ENCODE data around the gene MYH3.
A peak's percentile ranks its signal among the peaks of the same experiment; 100 is the strongest.

MYH3 gene

GRCh38 chr17:10648956-10649355 is 8.2 kb downstream of the MYH3 start:
- no peak for DNase-seq

DNA sequence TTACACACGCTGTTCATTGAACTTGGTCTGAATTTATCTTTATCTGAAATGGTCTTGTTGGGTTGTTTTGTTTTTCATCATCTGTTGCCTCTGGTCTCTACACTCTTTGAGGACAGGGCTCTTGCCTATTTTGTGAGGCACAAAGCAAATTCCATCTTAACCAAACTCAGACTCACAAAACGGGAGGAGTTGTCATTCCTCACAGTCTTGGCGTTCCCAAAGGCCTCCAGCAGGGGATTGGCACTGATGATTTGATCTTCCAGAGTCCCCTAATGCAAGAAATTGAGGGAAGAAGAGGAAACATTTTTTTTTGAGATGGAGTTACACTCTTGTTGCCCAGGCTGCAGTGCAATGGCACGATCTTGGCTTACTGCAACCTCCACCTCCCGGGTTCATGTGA is 8.7 kb downstream of the MYH3 start:
- no peak for DNase-seq

- peak; percentile 74 for DNase-seq
Observed at GRCh38 chr17:10646392-10646990, 10.6 kb downstream of the MYH3 start.

DNA sequence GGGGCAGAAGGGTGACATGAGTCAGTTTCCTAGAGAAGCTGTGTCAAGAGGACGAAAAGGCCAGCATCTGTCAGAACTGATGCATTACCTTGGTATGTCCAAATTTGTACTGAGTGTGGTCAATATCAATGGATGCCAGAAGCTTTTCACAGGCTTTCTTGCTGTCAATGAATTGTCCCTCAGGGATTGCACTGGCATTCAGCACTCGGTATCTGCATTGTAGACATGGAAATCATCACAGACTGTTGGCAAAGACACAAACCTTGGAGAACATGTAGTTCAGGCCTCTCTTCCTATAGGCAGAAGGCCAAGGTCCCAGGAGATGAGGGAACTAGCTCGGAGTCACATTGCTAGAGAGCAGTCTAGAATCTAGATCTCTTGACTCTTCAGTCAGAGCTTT is 16.6 kb downstream of the MYH3 start:
- DNase-seq = no peak

DNA sequence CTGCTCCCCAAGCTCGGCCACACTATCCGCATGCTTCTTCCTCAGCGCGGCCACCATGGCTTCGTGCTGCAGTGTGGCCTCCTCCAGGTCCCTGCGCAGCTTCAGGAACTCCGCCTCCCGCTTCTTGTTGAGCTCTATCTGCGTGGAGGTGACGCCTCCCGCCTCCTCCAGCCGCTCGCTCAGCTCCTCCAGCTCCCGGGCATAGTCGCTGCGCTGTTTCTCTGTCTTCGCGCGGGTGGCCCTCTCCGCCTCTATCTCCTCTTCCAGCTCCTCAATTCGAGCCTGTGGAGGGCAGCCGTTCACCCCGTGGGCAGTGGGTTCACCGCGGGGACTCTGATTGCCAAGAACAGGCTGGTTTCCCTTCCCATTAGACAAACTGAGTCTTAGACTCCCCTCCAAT is 19.0 kb downstream of the MYH3 start:
- DNase-seq = no peak

DNA sequence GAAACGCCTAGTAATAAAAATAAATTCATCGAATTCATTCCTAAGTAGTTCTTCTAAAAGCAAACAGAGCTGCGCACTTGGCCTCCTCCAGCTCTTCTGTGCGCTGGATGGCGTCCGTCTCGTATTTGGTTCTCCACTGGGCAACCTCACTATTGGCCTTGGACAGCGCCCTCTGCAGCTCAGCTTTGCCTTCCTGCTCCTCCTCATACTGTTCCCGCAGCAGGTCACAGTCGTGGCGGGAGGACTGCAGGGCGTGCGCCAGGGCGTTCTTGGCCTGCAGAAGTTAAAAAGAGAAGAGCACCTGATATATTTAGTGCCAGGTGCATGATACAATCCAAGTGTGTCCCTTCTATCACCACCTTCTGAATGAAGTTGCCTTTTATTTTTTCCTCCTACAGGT is 21.8 kb downstream of the MYH3 start:
- DNase-seq = no peak

DNA sequence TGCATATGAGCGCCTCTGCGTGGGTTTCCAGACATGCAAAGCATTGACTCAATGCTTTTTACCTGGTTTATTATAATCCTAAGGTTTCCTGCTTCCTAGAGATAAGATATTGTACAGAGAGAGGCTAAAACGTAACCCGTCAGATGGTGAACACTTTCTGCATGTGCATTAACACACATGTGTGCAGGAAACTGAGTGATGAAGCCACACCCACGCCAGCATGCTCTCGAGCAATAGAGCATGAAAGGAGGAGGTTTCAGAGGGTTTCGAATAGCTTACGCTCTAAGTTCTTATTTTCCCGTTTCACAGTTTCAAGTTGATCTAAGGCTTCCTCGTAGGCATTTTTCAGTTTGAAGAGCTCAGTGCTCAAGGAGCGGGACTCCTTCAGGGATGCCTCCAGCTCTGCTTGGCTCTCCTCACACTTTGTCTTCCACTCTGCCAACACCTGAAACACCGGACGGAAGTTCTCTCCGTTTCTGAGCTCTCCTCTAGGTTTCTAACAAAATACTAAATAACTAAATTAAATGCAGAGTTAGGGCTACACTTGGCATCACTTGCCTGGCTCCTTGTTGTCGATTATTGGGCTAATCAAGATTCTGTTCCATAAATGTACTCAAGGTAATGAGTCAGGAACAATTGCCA is 23.2 kb downstream of the MYH3 start:
- no peak for DNase-seq

DNA sequence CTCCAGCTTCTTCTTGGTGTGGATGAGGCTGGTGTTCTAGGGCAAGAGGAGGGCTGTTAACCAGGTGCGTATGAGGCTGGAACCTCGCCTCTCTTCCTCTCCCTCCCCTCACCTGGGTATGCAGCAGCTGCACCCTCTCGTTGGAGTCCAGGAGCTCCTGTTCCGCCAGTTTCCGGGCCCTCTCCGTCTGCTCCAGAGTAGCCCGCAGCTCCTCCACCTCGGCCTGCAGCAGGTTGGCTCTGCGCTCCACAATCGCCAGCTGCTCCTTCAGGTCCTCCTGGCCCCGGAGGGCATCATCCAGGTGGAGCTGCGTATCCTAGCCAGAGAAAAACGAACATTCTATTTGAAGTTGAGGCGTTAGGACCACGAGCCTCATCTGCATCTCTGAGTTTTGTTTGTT is 25.4 kb downstream of the MYH3 start:
- no peak for DNase-seq

DNA sequence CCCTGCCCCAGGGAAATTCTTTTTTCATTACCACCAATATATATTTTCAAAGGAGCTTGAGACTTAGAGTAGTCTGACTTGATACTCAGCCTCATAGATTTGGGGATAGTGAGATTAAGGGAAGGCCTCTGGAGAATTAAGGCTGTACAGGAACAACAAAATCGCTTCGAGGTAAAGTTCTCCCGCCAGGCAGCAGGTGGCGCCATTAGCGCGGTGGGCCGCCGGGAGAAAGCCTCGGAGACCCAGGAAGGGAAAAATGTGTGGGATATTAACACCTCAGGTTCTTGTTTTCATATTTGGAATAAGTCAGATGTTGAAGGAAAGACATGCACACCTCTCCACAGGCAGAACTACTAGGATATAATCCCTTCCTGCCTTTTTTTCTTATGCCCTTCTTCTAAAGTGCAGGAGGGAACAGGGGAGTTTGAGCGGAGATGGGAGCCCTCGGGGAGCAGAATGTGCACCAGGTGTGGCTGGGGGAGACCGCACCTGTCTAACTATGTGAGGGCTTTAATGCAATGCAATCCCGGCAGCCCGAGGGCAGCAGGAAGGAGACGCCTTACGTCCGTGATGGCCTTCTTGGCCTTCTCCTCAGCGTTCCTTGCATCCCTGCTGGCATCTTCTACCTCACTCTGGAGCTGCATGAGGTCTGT is 25.9 kb downstream of the MYH3 start:
- DNase-seq = peak; percentile 28

GRCh38 chr17:10629706-10630105 is 27.4 kb downstream of the MYH3 start:
- DNase-seq = no peak

GRCh38 chr17:10628756-10629155 is 28.4 kb downstream of the MYH3 start:
- no peak for DNase-seq

GRCh38 chr17:10626390-10626789 is 30.7 kb downstream of the MYH3 start:
- DNase-seq = no peak

- DNase-seq = no peak
Observed at GRCh38 chr17:10624969-10625368, 32.1 kb downstream of the MYH3 start.

GRCh38 chr17:10623737-10624338 is 33.3 kb downstream of the MYH3 start:
- DNase-seq = no peak

DNA sequence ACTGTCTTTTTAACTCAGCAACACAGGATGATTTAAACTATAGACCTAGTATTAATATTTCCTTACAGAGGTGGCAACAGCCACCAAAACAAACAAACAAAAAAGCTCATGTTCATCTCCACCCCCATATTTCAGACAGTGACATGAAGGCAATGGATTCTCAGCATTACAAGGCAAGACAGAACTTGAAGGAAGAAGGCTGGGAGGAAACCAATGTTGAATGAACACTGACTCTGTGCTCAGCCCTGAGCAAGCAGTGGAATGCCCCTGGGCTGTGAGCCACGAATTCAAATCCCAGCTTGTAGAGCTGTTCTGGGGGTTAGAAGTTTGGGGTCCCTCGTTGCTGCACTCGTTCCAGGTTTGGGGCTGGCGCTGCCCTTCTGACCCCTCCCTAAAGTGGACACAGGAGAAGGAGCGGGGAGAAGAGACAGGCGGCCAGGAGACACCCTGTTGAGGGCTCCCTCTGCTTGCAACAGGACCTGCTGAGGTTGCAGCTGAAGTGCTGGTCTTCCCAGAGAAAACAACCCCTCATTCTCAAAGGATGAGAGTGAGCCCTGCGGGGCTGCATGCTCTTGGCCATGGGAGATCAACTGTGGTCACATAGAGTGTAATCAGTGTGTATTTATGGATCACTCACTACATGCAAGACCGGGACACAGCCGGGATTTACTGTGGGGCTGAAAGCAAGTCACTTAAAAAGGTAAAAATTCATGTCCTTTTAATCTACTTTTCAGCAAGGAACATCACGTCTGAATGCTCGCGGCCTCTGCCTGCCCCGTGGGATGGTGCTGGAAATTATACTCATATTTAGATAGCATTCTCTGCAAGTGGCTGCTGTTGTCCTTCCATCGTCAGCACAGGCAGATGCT is 34.3 kb downstream of the MYH3 start:
- no peak for DNase-seq

GRCh38 chr17:10621397-10621796 is 35.7 kb downstream of the MYH3 start:
- DNase-seq = no peak

DNA sequence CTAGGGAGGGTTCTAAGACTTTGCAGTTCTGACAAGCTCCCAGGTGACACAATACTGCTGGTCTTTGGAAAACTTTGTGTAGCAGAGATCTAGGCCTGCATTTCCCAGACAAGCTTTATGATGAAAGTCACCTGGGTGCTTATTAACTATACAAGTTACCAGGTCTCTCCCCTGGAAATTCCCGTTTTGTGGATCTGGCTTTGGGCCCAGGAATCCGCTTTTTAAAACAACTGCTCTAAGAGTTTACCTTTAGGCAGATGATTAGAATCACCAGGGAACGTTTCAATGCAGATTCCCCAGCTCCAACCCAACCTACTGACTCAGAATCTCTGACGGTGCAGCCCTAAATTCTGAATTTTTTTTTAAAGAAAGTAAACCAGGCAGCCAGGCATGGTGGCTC is 36.3 kb downstream of the MYH3 start:
- no peak for DNase-seq

DNA sequence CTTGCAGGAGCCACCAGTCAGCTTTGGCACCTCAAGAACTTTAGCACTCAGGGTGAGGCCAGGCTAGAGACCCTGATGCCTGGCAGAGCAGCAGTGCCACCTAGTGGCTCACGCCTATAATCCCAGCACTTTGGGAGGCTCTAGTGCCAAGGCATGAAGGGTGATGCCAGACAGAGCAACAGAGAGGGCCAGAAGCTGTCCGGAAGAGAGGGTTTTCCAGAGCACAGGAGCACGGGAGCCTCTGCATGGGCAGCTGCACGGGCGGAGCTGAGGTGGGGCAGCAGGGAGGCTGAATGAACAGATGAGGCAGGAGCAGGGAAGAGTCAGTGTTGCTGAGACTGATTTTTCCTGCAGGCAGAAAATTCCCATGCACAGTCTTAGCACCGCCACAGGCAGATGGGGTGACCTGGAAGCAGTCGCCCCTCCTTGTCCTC is 38.9 kb downstream of the MYH3 start:
- DNase-seq = peak; percentile 50

GRCh38 chr17:10617120-10617505 is 40.0 kb downstream of the MYH3 start:
- DNase-seq = no peak

GRCh38 chr17:10616502-10617119 is 40.5 kb downstream of the MYH3 start:
- DNase-seq = peak; percentile 74

GRCh38 chr17:10614536-10615155 is 42.5 kb downstream of the MYH3 start:
- DNase-seq = no peak

All from activated naive CD4-positive, alpha-beta T cell treated with Interleukin-2 at 50 U/mL for 16 hours (primary cell).